ENCODE results near the gene AGAP1. TPM values are rescaled to one million over a fixed set of nuclear protein-coding genes. Genes with fewer than 3 reads are reported as not detected.

Gene AGAP1
- total RNA-seq, 1 donor from 2014 or later: 17.5 TPM

- no peak overlapping the region for H3K4me3 ChIP-seq (ENCODE audit: low read depth, low read length)
- no peak for TF ChIP-seq CTCF (conservative IDR thresholded peaks at IDR 0.05; ENCODE audit: low read depth, low read length)
- no peak for DNase-seq (ENCODE audit: low read depth)
These were observed 462.6 kb downstream of the AGAP1 start for GRCh38 chr2:235956281-235956970.

- no peak overlapping the region for H3K4me3 ChIP-seq (ENCODE audit: low read depth, low read length)
- no peak for DNase-seq (ENCODE audit: low read depth)
- TF ChIP-seq CTCF (conservative IDR thresholded peaks at IDR 0.05; ENCODE audit: low read depth, low read length): no peak
These were observed 463.4 kb downstream of the AGAP1 start for GRCh38 chr2:235957251-235957650.

- no peak for TF ChIP-seq CTCF (conservative IDR thresholded peaks at IDR 0.05; ENCODE audit: low read depth, low read length)
- H3K4me3 ChIP-seq (ENCODE audit: low read depth, low read length): no peak overlapping the region
- DNase-seq (ENCODE audit: low read depth): no peak
These were observed 464.5 kb downstream of the AGAP1 start for GRCh38 chr2:235958221-235958930.

GRCh38 chr2:235958931-235959410, 465.1 kb downstream of the AGAP1 start:
- TF ChIP-seq CTCF (conservative IDR thresholded peaks at IDR 0.05; ENCODE audit: low read depth, low read length): no peak
- DNase-seq (ENCODE audit: low read depth): no peak
- H3K4me3 ChIP-seq (ENCODE audit: low read depth, low read length): no peak overlapping the region

GRCh38 chr2:235960011-235960715, 466.3 kb downstream of the AGAP1 start:
- DNase-seq (ENCODE audit: low read depth): no peak
- TF ChIP-seq CTCF (conservative IDR thresholded peaks at IDR 0.05; ENCODE audit: low read depth, low read length): no peak
- no peak overlapping the region for H3K4me3 ChIP-seq (ENCODE audit: low read depth, low read length)

GRCh38 chr2:235960716-235961640, 467.1 kb downstream of the AGAP1 start:
- no peak for TF ChIP-seq CTCF (conservative IDR thresholded peaks at IDR 0.05; ENCODE audit: low read depth, low read length)
- no peak overlapping the region for H3K4me3 ChIP-seq (ENCODE audit: low read depth, low read length)
- DNase-seq (ENCODE audit: low read depth): no peak

Data from epithelial cell of proximal tubule (primary cell).